GM21529 (cell line): Measurements from ENCODE around the gene CAMK1.
"Not testable (repeated sequence)": the region's sequence is repeated elsewhere in the genome, so short reads cannot be mapped to it uniquely, and the experiment has no call there.

ENCODE experiments used
- ATAC-seq: cut with Tn5 transposase; IDR thresholded peaks from one replicate; pipeline ENCODE4 v1.9.1; 2021; ENCODE audit not compliant: unreplicated experiment

The CAMK1 gene

GRCh38 chr3:9776896-9777693 lies 7.3 kb upstream of the CAMK1 start:
- ATAC-seq, result no peak

GRCh38 chr3:9771007-9771406 lies 1.3 kb upstream of the CAMK1 start:
- ATAC-seq, result not testable (repeated sequence)

GRCh38 chr3:9770276-9770812 lies 597 bp upstream of the CAMK1 start:
- ATAC-seq, result no peak

DNA sequence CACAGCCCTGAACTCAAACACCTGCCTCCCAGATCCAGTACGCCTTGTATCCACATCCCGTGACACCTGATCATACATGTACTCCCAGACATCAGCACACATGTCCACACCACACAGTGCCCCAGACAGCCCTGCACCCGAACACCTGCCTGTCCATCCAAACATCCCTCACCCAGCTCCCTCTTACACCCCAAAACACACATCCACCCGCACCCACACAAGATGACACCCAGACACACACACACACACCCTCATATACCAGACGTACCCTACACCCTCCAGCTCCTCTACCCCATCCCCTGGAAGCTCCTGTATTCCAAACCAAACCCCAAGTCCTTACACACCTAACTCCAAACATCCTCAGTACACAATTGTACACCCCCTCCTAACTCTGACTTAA lies 735 bp downstream of the CAMK1 start:
- no peak for ATAC-seq

GRCh38 chr3:9768141-9768775 lies 1.5 kb downstream of the CAMK1 start:
- ATAC-seq, result no peak

DNA sequence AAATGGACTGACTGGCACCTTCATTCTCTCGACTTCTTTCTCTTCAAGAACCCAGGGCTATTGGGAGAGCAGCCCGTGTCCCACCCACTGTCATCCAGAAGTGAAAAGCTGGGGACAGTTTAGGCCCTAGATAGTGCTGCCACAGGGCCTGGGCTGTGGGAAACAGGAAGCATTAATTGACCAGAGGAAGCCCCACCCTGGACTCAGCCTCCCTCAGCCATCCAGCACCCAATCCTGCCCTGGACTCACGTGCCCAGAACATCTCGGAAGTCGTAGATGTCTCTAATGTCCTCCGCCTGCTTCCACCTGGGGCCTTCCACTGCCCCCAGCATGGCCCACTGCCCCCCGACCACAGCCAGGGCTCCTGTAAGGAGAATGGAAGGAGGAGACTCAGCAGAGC lies 2.3 kb downstream of the CAMK1 start:
- ATAC-seq, result no peak

DNA sequence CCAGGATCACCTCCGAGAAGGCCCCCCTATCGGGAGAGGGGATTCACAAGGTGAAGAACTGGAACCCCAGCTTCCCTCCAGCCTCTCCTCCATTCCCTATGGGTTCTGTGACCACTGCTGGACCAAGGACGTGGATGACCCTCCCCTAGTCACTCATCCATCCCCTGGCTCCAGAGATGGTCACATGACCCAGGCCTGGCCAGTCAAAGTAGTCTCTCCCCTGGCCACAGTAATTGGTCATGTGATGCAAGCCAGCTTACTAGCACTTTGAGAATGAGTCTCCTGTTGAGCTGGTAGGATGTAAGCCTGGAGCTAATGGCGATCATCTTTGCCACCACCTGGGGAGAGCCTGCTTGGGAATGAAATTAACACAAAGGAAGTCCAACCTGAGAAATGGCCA lies 3.9 kb downstream of the CAMK1 start:
- ATAC-seq, result no peak

DNA sequence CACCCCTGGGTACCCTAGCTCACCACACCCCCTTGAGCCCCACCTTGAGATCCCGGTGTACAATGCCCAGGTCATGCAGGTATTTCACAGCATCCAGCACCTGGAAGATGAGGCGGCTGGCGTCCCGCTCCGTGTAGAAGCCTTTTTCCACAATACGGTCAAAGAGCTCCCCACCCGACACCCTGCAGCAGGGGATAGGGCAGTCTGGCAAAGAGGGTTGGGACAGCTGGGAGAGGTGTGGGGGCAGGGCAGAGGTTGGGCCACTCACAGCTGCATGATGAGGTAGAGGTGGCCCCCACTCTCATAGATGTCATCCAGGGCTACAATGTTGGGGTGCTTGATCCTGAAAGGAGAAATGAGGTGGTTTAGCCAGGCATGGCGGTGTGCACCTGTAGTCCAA lies 6.9 kb downstream of the CAMK1 start:
- no peak for ATAC-seq

GRCh38 chr3:9761919-9762318 lies 7.8 kb downstream of the CAMK1 start:
- ATAC-seq, result no peak

GRCh38 chr3:9760779-9761505 lies 8.8 kb downstream of the CAMK1 start:
- ATAC-seq, result no peak

DNA sequence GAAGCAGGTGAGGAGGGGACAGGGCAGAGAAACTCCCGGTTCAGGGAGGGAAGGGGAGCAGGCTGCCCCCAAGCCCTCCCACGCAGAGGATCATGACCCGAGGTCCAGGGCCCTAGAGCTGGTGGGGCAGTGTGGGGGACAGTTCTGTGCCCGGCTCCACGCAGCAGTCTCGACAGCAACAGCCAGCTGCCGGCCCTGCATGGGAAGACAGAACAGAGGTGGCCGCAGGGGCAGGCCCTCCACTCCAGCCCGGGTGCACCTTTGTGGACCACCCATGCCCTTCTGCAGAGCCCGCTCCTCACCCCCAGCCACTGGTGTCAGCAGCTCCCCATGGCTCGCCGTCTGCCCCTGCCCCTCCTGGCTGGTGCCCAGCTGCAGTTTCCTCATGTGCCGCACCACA lies 12.3 kb downstream of the CAMK1 start:
- no peak for ATAC-seq

DNA sequence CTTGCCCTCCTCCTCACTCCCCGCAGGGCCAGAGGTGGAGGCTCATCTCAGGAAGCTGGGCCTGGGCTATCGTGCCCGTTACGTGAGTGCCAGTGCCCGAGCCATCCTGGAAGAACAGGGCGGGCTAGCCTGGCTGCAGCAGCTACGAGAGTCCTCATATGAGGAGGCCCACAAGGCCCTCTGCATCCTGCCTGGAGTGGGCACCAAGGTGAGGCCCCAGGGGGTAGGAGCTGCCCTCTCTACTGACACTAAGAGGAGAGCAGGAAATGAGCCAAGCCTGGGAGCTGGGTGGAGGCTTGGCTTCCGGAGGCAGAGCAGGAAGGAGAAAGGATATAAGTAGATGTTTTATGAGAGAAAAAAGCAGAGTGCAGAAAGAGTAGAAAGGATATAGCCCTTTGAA lies 15.1 kb downstream of the CAMK1 start:
- no peak for ATAC-seq

DNA sequence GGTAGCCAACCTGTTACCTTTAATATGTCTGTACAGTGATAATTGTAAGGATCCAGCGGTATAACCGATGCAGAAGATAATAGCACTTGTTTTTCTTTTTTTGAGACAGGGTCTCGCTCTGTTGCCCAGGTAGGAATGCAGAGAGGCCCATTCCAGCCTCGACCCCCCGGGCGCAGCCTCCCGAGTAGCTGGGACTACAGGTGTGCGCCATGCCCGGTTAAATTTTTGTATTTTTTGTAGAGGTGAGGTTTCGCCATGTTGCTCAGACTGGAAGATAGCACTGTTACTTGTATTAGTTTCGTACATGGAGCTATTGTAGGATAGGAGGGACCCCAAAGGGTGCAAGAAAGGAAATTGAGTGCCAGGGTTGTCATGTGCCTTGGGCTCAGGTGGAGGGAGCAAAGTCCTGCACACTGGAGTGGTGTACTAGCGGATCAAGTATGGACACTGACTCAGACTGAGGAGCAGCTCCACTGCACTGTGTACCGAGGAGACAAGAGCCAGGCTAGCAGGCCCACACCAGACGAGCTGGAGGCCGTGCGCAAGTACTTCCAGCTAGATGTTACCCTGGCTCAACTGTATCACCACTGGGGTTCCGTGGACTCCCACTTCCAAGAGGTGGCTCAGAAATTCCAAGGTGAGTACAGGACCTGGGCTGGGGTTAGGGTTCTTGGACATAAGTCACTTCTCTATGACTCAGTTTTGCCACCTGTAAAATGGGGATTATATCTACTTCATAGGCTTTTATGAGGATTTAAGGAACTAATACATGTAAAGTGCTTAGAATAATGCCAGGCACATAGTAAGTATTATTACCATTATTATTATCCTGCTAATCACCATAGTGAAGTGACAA lies 19.0 kb downstream of the CAMK1 start:
- ATAC-seq, result no peak

DNA sequence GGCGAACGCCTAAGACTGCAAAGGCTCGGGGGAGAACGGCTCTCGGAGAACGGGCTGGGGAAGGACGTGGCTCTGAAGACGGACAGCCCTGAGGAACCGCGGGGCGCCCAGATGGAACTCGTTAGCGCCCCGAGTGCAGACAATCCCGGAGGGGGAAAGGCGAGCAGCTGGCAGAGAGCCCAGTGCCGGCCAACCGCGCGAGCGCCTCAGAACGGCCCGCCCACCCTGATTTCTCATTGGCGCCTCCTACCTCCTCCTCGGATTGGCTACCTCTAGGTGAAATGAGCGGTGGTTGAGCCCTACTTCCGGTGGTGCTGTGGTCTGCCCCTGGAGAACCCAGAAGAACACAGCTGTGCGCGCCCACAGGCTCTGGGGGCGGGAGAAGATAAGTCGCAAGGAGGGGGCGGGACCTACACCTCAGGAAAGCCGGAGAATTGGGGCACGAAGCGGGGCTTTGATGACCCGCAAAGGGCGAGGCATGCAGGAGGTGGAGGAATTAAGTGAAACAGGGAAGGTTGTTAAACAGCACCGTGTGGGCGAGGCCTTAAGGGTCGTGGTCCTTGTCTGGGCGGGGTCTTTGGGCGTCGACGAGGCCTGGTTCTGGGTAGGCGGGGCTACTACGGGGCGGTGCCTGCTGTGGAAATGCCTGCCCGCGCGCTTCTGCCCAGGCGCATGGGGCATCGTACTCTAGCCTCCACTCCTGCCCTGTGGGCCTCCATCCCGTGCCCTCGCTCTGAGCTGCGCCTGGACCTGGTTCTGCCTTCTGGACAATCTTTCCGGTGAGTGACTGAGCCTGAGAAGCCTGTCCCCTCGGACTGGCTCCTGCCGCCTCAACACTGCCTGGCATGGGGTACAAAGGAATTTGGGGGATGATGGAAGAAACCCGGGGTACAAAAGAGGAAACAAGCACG lies 19.8 kb downstream of the CAMK1 start, which contains the start of gene OGG1:
TSS of gene OGG1 (plus strand) at position 308 of the 911 bp plus-strand sequence. CDS start at position 643, 335 bp downstream.
- peak; percentile 90 for ATAC-seq

GRCh38 chr3:9749296-9749644 lies 20.5 kb downstream of the CAMK1 start:
- no peak for ATAC-seq

- ATAC-seq, result no peak
These were observed 21.7 kb downstream of the CAMK1 start for GRCh38 chr3:9748031-9748430.

DNA sequence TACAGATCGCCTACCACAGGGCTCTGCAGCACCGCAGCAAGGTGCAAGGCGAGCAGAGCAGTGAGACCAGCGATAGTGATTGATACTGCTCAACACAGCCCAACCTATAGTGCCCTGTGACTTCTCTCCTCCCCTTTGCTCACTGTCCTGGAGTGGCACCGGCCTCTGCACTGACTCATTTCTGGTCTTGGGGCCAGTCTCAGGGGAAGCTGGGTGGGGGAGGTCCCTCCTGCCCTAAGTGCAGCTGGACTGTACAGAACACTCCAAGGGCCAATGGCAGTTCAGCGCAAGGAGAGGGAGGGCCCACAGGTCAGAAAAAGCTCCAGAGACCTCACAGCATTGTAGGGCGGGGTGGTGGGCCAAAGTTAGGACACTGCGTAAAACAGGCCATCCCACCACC lies 22.5 kb downstream of the CAMK1 start:
- ATAC-seq, result no peak

GRCh38 chr3:9746330-9746729 lies 23.4 kb downstream of the CAMK1 start:
- ATAC-seq, result no peak

GRCh38 chr3:9745521-9745920 lies 24.2 kb downstream of the CAMK1 start:
- no peak for ATAC-seq

- no peak for ATAC-seq
These were observed 25.6 kb downstream of the CAMK1 start for GRCh38 chr3:9744162-9744561.
